ENCODE results near the gene WNT2. TPM values are rescaled to one million over a fixed set of nuclear protein-coding genes. Genes with fewer than 3 reads are reported as not detected.
A peak's percentile ranks its signal among the peaks of the same experiment; 100 is the strongest.

Gene WNT2
- total and polyA plus RNA-seq, 10 of the 15 experiments (the other 5 are each of a cell fraction or from before 2014, with no cell fraction given) = 0.07 to 0.34 (median 0.19) TPM

GRCh38 chr7:117249696-117250095 is 73.2 kb downstream of the WNT2 start:
- CTCF ChIA-PET = interaction anchor here (1.1 to 1.6 kb wide), 3 partner anchors 13 to 98 kb away, joined by 3 to 6 read pairs (median 3); no protein-coding TSS in a partner anchor
- POLR2A ChIA-PET = interaction anchor here (1.2 to 4.4 kb wide), 4 partner anchors 9 to 98 kb away, joined by 4 to 25 read pairs (median 14); no protein-coding TSS in a partner anchor
- H3K4me1 ChIP-seq (ENCODE audit: control insufficient read depth, insufficient read depth, low read length) = peaks cover 4% of the 10 kb centered on the region
- FAIRE-seq (no peak), DNase-seq (ENCODE audit: low read depth, low spot score) (no peak), ATAC-seq (no peak)
- H3K4me2 ChIP-seq (ENCODE audit: control insufficient read depth, insufficient read depth) = no peak overlapping the region
- BruUV-seq (replicated peaks) = no TSS peak
- RAD21 ChIA-PET (ENCODE audit: unreplicated experiment) = interaction anchor here (0.8 to 5.2 kb wide), 7 partner anchors 11 to 136 kb away, joined by 3 to 47 read pairs (median 10); no protein-coding TSS in a partner anchor
- SMC1A ChIA-PET (ENCODE audit: uncharacterized antibody, unreplicated experiment) = interaction anchor here (0.7 to 4.6 kb wide), 15 partner anchors 9 to 131 kb away, joined by 3 to 39 read pairs (median 3); no protein-coding TSS in a partner anchor
- H3K4me3 ChIP-seq = no peak overlapping the region
- intact Hi-C loops (cut with micrococcal nuclease; ENCODE audit: unreplicated experiment) (loop anchor here (5.0 kb wide), 1 partner anchor 32 kb away; no protein-coding TSS in a partner anchor), in situ Hi-C loops (cut with MboI) (no loop called here)
- no peak overlapping the region for H3K27ac ChIP-seq (ENCODE audit: control insufficient read depth, insufficient read depth)
- no peaks in the 10 kb centered on the region for H3K79me2 ChIP-seq (ENCODE audit: control insufficient read depth, insufficient read depth, low read length)
- peaks cover 2% of the 10 kb centered on the region; the same call in 1 of the 3 replicates for H3K9me3 ChIP-seq (replicated peaks; ENCODE audit: control insufficient read depth, insufficient read depth, low read length)
- H3K36me3 ChIP-seq (ENCODE audit: control insufficient read depth in 2 of 2, insufficient read depth in 2 of 2, low read length in 1 of 2) = no peaks in the 10 kb centered on the region
- no peak overlapping the region for H2AFZ ChIP-seq (ENCODE audit: control insufficient read depth, low read depth, low read length)
- no peaks in the 10 kb centered on the region for H3K27me3 ChIP-seq (replicated peaks in 1 of 2; ENCODE audit: control insufficient read depth in 2 of 2, insufficient read depth in 2 of 2, low read length in 1 of 2)
- WGBS (ENCODE audit: insufficient coverage, insufficient replicate concordance, low lambda C conversion rate, missing lambda C conversion rate) = 10% methylated on average over 5 of the region's 5 CpGs
- H3K9ac ChIP-seq (ENCODE audit: control insufficient read depth, insufficient read depth, low read length) = no peak overlapping the region
- peak; percentile 38; the same call in 1 of the 2 replicates for TF ChIP-seq SPI1 (IDR thresholded peaks at IDR 0.05; ENCODE audit: borderline replicate concordance, insufficient read depth, low read depth, low read length)
- no peak for TF ChIP-seq JUNB (IDR thresholded peaks at IDR 0.05)
- TF ChIP-seq PML (IDR thresholded peaks at IDR 0.05; ENCODE audit: low read length) = no peak
- no peaks in the 10 kb centered on the region for H4K20me1 ChIP-seq (ENCODE audit: control insufficient read depth, insufficient read depth)

GRCh38 chr7:117248829-117249228 is 74.0 kb downstream of the WNT2 start:
- BruUV-seq (replicated peaks) = no TSS peak
- no peak overlapping the region for H2AFZ ChIP-seq (ENCODE audit: control insufficient read depth, low read depth, low read length)
- H3K4me1 ChIP-seq (ENCODE audit: control insufficient read depth, insufficient read depth, low read length) = peaks cover 4% of the 10 kb centered on the region
- 82% methylated on average over 5 of the region's 5 CpGs for WGBS (ENCODE audit: insufficient coverage, insufficient replicate concordance, low lambda C conversion rate, missing lambda C conversion rate)
- TF ChIP-seq TCF7 (IDR thresholded peaks at IDR 0.05; ENCODE audit: borderline replicate concordance) (no peak), EP300 (IDR thresholded peaks at IDR 0.05; ENCODE audit: borderline replicate concordance in 1 of 2, control insufficient read depth in 1 of 2, low read depth in 2 of 2, low read length in 2 of 2) (no peak), GABPA (IDR thresholded peaks at IDR 0.05; ENCODE audit: low read depth) (no peak), SMAD1 (IDR thresholded peaks at IDR 0.05; ENCODE audit: low read depth, partially characterized antibody) (no peak), IRF4 (IDR thresholded peaks at IDR 0.05; ENCODE audit: low read depth, low read length) (no peak), BHLHE40 (IDR thresholded peaks at IDR 0.05; ENCODE audit: borderline replicate concordance in 1 of 2, low read depth in 2 of 2, low read length in 1 of 2) (peak in 1 of 2 experiments; percentile 4; a peak in 1 of 4 replicates), SIX5 (IDR thresholded peaks at IDR 0.05; ENCODE audit: low read depth, low read length, severe bottlenecking) (no peak), CBFB (IDR thresholded peaks at IDR 0.05; ENCODE audit: low read depth) (no peak)
- TF ChIP-seq, protein P1, sequence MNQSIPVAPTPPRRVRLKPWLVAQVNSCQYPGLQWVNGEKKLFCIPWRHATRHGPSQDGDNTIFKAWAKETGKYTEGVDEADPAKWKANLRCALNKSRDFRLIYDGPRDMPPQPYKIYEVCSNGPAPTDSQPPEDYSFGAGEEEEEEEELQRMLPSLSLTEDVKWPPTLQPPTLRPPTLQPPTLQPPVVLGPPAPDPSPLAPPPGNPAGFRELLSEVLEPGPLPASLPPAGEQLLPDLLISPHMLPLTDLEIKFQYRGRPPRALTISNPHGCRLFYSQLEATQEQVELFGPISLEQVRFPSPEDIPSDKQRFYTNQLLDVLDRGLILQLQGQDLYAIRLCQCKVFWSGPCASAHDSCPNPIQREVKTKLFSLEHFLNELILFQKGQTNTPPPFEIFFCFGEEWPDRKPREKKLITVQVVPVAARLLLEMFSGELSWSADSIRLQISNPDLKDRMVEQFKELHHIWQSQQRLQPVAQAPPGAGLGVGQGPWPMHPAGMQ (IDR thresholded peaks at IDR 0.05; ENCODE audit: borderline replicate concordance) = no peak
- ChIA-PET RAD21 (ENCODE audit: unreplicated experiment) (interaction anchor here (1.2 to 5.2 kb wide), 5 partner anchors 10 to 99 kb away, joined by 3 to 47 read pairs (median 10); no protein-coding TSS in a partner anchor), POLR2A (interaction anchor here (1.2 kb wide), 1 partner anchor 12 kb away, joined by 4 read pairs; no protein-coding TSS in a partner anchor), SMC1A (ENCODE audit: uncharacterized antibody, unreplicated experiment) (interaction anchor here (0.7 to 4.6 kb wide), 6 partner anchors 13 to 136 kb away, joined by 3 to 39 read pairs (median 4); no protein-coding TSS in a partner anchor), CTCF (interaction anchor here (1.1 to 1.6 kb wide), 3 partner anchors 12 to 99 kb away, joined by 3 to 6 read pairs (median 3); no protein-coding TSS in a partner anchor)
- no peaks in the 10 kb centered on the region for H3K27me3 ChIP-seq (replicated peaks in 1 of 2; ENCODE audit: control insufficient read depth in 2 of 2, insufficient read depth in 2 of 2, low read length in 1 of 2)
- H3K36me3 ChIP-seq (ENCODE audit: control insufficient read depth in 2 of 2, insufficient read depth in 2 of 2, low read length in 1 of 2) = no peaks in the 10 kb centered on the region
- intact Hi-C loops (cut with micrococcal nuclease; ENCODE audit: unreplicated experiment) (no loop called here), in situ Hi-C loops (cut with MboI) (no loop called here)
- no peaks in the 10 kb centered on the region for H3K79me2 ChIP-seq (ENCODE audit: control insufficient read depth, insufficient read depth, low read length)
- FAIRE-seq = no peak
- no peak overlapping the region for H3K4me2 ChIP-seq (ENCODE audit: control insufficient read depth, insufficient read depth)
- no peak overlapping the region for H3K9ac ChIP-seq (ENCODE audit: control insufficient read depth, insufficient read depth, low read length)
- H3K27ac ChIP-seq (ENCODE audit: control insufficient read depth, insufficient read depth) = no peak overlapping the region
- no peaks in the 10 kb centered on the region for H4K20me1 ChIP-seq (ENCODE audit: control insufficient read depth, insufficient read depth)
- H3K4me3 ChIP-seq = no peak overlapping the region
- no peak for ATAC-seq
- H3K9me3 ChIP-seq (replicated peaks; ENCODE audit: control insufficient read depth, insufficient read depth, low read length) = peaks cover 2% of the 10 kb centered on the region; the same call in 1 of the 3 replicates
- DNase-seq (ENCODE audit: low read depth, low spot score) = no peak

All from GM12878 (cell line).